GM19193 (cell line): ENCODE measurements around the gene PPM1E.

Experiments used
- POLR2A ChIP-seq: IDR thresholded peaks from 4 replicates; pipeline ENCODE4 v1.6.1; 2011; ENCODE audit not compliant: insufficient read depth, insufficient read length; ENCODE audit errors: extremely low read depth

Gene PPM1E

DNA sequence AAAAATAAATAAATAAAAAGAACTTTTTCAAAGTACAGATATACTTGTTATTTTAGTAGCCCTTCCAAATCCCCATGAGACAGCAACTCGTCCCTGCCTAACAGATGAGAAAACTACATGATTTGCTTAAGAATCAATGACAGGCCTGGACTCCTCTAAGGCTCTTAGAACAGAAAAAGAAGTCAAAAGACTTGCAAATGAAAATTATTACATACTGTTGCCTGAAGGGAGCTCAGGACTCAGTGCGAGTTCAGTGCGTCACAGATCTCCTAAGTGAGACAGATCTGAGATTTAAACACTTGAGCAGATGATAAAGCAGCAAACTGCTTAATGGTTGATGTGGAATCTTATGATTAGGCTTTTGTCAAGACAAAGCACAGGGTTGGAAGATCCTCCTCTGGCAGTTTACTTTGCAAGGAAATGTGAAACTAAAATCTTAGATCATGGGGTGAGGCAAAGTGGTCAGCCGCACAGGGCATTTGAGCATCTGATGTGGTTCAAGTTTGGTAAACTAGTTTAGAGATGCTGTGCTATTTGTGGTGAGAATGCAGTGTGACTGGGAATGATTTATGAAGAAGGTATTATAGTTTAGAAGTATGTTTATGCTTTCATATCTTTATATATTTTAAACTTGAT, 212.9 kb downstream of the PPM1E start:
- no peak for TF ChIP-seq POLR2A

DNA sequence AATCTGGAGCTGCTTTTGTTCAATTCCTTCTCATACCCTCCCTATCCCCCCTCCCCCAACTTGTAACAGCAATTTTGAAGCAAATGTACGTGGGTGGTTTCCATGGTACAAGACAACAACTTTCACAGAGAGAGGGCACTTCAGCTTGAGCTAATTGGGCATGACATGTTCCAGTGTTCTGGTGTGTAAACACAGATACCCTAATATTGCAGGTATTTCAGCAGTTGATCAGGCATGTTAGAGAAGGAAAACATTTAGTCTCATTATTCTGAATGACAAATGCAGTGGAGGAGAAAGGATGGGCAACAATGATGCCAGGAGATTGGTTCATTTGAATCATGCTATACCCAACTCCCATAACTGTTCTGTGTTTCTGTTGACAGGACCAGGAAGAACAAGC, 213.5 kb downstream of the PPM1E start:
- no peak for TF ChIP-seq POLR2A

DNA sequence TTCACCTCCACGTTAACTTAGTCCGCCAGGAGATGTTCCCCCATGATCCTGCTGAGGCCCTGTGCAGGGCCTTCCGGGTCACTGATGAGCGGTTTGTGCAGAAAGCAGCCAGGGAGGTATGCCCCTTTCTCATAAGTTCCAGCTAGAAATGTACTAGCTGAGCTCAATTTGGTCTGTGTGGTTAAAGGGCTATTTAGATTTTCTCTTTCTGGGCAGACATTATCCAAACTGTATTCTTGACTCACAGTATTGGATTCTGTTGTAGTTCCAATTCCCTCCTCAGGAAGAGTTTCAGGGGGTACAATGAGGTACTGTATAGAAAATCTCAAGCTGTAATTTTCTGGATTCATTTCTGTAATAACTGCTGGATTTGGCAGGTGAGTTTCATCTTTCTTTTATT, 214.0 kb downstream of the PPM1E start:
- TF ChIP-seq POLR2A: no peak

DNA sequence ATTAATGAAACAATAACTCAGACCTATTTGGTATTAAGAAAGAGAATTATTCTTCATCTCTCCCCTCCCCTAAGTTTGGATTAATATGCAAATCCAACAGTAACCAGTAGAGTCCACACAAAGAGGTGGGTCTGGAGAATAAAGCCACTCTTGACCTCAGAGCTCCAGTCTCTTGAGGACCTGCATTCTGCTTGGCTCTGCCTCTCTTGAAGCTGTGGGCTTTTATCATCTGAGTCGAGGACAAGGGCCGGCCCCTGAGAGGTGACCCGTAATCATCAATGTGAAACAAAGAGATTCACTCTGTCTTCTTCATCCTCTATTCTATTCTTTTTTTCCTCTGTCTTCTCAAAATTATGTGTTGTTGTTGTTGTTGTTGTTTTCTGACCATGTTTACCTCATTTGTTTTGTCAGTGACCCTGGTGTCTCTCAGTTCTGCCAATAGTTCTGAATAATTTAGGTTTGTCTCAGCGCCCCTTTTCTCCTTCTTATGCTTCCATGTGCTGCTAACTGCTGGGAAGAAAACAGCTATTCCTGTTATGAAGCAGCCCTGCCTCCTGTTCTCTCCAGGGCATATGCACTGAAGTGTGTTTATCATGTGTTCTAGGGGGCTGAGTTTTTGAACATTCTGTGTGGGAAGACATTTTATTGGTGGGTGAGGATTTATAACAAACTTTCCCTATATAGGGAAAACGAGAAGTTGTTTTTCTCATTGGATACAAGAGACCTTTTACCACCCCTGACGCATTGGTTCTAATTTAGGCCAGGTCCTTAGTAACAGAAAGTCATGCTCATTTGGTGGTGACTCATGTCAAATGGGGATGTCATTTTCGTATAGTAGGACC, 215.2 kb downstream of the PPM1E start:
- no peak for TF ChIP-seq POLR2A

DNA sequence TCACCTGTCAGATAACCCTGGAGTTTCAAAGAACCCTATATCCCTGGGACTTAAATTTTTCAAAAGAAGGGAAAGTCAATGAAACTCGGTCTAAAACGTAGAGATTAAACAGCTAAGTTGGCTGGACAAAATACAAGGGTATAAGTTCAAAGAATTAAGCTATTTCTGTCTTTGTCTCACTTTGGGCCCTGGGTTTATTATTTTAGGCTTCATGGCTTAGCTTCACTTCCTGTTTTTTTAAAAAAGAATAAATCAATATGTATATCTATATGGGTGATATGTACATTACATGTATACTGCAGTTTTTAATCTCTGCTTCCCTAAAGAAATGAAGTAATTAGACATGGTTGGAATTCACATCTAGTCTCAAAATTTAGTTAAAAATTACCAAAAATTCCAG, 218.7 kb downstream of the PPM1E start:
- no peak for TF ChIP-seq POLR2A

DNA sequence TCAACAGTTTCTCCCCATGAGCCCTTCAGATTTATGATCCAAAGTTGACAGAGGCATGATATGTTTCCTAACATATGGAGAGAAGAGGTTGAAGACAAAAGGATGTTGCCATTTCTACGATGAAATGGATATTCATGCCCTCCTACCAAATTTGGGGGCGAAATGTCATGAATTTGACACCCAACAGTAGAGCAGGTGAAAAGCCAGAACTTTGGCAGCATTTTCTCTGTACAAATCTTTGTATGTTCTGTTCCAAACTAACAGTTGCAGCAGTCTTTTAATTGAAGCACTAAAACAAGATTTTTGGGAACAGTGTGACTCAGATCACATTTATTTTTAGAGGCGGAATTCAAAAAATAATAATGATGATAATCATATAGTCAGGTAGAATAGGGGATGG, 220.9 kb downstream of the PPM1E start:
- no peak for TF ChIP-seq POLR2A

DNA sequence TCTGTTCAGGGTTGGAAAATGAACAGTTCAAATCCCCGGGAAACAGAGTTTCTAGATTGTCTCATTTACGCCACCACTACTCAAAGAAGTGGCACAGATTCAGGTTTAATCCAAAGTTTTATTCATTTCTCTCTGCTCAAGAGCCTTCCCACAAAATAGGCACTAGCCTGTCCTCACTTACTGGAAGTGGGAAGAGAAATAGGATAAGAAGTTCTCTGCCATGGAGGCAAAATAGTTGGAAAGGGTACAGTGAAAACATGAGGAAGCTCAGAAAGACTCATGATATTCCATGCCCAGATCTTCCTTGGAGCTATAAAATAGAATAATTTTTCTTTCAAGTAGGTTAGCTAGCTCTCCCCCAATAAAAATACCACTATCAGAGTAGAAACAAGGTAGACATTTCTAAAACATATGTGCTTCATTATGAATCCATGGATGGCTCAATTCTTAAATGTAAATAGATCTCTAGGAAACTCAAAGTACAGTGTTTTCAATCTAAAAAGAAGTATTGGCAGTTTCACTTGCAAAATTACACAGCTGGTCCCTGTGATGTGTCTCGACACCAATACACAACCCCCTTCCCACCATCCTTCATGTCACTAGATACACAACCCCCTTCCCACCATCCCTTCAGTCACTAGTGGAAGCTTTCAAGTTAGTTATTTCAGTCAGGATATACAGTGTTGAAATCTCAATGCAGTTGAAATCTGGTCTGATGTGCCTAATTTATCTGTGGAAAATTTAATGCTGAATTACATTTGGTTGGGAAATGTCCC, 225.2 kb downstream of the PPM1E start:
- TF ChIP-seq POLR2A: no peak

DNA sequence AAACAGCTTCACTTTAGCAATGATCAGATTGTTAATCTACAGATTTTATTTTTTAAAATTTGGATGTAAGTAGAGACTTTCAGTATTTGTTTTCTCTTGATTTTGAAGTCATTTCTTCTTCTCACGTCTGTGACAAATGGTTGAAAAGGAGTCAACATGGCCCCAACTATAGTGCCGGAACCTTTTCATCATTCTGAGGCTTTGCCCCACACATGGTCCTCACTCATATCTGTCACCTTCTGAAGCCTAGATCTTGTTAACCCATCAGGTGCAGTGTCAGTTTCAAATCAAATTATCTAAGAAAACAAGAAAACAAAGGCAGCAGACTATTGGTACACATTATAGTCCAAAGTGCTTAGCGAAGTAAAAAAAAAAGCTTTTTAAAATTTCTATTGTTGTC, 227.0 kb downstream of the PPM1E start:
- TF ChIP-seq POLR2A: no peak

DNA sequence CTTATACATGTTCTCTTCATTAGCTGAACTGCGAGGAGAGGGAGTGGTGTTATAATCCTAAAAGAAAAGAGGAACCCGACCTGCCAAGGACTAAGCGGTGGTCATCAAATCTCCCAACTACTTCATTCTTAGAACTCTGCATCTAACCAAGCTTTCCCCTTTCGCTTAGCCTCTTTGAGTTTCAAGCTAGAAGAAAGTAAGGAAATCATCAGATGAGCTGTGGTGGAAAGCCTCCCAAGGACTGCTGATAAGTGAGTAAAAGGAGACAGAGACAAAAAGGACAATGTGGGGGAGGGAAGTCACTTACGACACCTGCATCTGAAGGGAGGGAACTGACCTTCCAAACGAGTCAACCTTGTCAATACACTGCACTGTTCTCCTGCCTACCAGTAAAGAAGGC, 229.7 kb downstream of the PPM1E start:
- no peak for TF ChIP-seq POLR2A

DNA sequence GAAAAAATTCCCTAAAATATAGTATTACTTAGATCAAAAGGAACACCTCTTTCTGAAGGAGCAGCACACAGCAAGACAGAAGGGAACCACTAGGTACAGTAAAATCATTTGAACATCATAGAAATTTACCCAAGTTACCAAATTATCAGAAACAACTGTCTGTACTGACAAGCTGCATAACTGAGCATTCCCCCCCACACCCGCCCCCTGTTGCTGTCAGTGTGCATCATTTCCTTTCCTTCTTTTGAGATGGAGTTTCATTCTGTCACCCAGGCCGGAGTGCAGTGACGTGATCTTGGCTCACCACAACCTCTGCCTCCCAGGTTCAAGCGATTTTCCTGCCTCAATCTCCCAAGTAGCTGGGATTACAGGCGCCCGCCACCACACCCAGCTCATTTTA, 230.3 kb downstream of the PPM1E start:
- TF ChIP-seq POLR2A: no peak

DNA sequence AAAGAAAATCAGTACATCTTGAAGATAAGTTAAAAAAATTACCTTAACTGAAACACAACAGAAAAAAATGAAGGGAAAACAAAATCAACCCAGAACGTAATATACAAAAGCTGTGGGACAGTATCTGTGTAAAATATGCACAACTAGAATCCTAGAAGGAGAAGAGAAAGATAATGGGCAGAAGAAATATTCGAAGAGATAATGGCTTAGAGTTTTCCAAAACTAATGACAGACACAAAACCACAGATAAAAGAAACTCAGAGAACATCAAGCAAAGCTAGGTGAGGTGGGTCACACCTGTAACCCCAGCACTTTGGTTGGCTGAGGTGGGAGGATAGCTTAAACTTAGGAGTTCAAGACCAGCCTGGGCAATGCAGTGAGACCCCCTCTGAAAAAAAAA, 234.0 kb downstream of the PPM1E start:
- no peak for TF ChIP-seq POLR2A

DNA sequence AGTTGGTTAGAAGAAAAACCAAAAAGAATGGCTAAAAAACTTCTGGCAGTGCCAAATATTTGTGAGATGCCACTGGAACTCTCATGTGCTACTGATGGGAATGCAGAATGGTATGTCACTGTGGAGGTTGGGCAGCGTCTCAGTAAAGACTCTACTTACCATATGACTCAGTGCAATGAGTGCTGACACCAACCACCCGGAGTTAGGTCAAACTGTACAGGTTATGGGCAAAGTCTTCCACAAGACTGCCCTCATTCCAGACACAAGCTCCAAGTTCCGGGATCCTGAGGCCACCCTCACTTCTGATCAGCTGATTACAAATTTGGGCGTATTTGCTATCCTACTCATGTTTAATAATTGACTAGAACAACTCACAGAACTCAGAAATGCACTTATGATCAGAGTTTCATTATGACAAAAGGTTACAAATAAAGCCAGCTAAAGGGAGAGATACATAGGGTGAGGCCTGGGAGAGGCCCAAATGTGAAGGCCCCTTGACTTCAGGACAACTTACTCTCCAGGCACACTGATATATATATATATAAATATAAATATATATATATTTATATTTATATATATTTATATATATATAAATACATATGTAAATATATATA, 236.2 kb downstream of the PPM1E start:
- no peak for TF ChIP-seq POLR2A

DNA sequence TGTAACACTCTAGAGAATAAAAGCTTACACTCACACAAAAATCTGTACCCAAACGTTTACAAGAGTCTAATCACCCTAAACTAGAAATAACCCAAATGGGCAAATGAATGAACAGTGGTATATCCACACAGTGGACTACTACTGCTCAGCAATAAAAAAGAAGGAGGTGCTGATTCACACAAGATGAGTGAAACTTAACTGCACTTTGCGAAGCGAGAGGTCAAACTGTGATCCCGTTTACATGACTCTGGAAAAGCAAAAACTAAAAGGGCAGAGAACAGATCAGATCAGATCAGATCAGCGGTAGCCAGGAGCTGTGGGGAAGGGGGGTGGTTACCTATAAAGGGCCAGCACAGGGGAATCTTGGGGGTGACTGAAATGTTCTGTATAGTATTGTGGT, 237.7 kb downstream of the PPM1E start:
- TF ChIP-seq POLR2A: no peak

DNA sequence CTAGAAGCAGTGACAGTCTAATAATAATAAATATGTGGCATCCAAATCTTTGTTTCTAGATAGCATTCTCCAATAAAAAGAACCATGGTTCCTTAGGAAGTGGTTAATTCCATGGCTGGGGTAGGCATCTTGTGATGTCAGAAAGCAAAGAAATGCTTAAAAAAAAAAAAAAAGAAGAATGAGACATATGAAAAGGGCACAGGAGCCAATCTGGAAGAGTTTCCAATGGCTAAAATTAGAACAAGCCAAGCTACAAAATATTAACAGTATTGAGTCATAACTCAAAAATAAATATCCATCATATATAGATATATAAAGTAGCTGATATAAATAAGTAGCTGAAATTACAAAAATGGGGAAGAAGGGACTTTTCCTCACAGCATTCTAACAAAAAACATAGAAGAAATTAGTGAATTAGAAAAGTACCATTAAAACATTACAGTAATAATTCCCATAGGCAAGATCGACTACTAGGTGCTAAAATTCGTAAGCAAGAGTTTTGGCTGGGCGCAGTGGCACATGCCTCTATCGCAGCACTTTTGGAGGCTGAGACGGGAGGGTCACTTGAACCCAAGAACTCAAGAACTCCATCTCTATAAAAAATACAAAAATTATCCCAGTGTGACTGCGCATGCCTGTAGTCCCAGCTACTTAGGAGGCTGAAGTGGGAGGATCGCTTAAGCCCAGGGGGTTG, 239.7 kb downstream of the PPM1E start:
- TF ChIP-seq POLR2A: no peak

DNA sequence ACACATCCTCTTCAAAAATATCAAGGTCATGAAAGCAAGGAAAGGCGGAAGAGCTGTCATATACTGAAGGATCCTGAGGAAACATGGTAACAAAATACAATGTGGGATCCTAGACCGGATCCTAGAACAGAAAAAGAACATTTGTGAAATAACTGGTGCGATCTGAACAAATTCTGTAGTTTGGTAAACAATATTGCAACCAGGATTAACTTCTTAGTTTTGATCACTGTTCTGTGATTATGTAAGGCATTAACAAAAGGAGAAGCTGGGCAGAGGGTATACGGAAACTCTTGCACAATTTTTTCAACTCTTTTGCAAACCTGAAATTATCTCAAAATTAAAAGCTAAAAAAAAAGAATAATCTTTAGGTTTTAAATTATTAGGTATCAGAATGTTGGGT, 241.3 kb downstream of the PPM1E start:
- TF ChIP-seq POLR2A: no peak
